Ureter (tissue), 1 donor: ENCODE results near the gene ILDR1. TPM values are rescaled to one million over a fixed set of nuclear protein-coding genes. Genes with fewer than 3 reads are reported as not detected.
A peak's percentile ranks its signal among the peaks of the same experiment; 100 is the strongest.

Source experiments
- DNase-seq: peaks from one replicate; pipeline ENCODE4 v3.0.0-alpha.2; 2020; ENCODE audit warnings: low spot score
- total RNA-seq: library from RNA; stranded (reverse); gene quantifications from one replicate; pipeline ENCODE4 v1.2.4, GENCODE V29; 2023
- donor health status: DM: yes; HTN: yes; CAD: no.

Gene ILDR1
- total RNA-seq, 1 donor from 2014 or later, result 16.3 TPM

DNA sequence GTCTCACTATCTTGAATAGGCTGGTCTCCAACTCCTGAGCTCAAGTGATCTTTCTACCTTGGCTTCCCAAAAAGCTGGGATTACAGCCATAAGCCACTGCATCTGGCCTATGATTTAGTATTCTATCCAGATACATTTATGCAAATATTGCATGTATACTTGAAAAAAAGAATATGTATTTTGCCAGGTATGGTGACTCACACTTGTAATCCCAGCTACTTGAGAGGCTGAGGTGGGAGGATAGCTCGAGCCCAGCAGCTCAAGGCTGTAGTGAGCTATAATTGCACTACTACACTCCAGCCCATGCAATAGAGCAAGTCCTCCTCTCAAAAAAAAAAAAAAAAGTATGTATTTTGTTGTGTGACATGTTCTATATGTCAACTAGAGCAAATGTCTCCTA is 73.4 kb downstream of the ILDR1 start:
- no peak for DNase-seq

DNA sequence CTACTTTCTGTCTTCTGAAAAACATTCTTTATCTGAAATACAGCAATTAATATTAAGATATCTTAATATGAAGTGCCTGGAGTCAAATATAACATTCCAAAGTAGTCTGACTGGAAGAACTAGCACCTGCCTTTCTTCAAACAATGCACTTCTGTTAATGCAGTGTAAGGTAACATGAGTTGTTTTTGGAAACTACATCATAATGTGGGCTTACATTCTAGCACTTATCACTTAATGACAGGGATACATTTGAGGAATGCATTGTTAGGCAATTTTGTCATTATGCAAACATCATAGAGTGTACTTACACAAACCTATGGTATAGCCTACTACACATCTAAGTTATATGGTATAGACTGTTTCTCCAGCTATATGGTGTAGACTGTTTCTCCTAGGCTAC is 78.6 kb downstream of the ILDR1 start:
- DNase-seq, result no peak

DNA sequence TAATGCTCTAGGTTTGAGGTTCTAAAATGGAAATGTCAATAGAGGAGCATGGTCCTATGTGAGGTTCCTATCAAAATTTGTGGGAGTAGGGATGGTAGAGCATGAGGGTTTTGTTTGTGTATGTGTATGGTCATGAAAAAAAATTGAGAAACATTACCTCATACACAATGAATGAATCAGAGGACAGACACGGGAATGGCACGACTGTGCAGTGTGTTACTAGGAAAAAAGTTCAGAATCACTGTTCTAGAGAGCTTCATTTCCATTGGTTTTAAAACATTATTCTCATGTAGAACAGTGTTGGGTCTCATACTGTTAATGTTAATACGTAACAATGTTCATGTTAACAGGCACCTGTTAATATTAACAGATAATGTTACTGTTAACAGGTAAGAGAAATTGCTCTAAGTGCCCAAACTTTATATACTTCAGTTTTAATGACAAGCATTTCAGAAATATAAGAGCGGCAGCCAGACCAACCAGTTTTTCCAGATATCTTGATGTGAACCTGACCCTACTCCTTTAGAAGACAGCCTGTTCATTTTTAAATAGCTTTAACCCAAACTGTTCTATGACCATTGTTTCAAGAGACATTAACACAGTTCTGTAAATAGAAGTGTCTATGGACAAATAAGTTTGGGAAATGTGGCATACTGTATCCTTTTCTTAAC is 79.8 kb downstream of the ILDR1 start:
- DNase-seq, result peak; percentile 53

DNA sequence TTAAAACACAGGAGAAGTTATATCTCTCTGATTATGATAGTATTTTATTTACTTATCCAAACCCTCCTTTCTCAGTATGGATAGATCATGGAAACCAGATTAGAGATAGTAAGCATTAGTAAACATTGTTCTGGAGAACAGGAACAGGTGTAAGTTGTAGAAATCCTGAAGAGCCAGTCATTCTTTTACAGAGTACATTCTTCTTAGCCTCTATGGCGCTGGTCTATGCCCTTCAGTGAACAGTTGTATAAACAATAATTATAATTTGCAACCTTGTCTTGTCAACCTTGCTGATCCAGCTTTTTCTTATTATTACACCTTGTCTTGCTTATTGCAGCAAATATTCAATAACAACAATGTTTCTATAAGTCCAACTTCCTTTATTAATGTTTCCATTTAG is 80.5 kb downstream of the ILDR1 start:
- DNase-seq, result no peak

DNA sequence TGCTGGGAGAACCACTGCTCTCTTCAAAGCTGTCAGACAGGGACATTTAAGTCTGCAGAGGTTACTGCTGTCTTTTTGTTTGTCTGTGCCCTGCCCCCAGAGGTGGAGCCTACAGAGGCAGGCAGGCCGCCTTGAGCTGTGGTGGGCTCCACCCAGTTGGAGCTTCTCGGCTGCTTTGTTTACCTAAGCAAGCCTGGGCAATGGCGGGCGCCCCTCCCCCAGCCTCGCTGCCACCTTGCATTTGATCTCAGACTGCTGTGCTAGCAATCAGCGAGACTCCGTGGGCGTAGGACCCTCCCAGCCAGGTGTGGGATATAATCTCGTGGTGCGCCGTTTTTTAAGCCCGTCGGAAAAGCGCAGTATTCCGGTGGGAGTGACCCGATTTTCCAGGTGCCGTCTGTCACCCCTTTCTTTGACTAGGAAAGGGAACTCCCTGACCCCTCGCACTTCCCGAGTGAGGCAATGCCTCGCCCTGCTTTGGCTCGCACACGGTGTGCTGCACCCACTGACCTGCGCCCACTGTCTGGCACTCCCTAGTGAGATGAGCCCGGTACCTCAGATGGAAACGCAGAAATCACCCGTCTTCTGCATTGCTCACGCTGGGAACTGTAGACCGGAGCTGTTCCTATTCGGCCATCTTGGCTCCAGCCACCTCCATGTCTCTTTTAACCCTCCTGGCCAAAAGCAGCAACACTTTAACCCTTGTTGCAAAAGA is 83.7 kb downstream of the ILDR1 start:
- DNase-seq, result peak; percentile 61

Other genes with a start within 250 kb of the ILDR1 start
- 37.2 TPM for gene IQCB1, start 187.2 kb downstream of the ILDR1 start, total RNA-seq
- 9.3 TPM for gene EAF2, start 187.0 kb downstream of the ILDR1 start, total RNA-seq
- 39.2 TPM for gene SLC15A2, start 127.8 kb downstream of the ILDR1 start, total RNA-seq
- gene CD86, start 33.1 kb upstream of the ILDR1 start, total RNA-seq, result 3.0 TPM
- gene CASR, start 161.4 kb upstream of the ILDR1 start, total RNA-seq, result 0.08 TPM